Thyroid gland (tissue), 4 donors: ENCODE measurements around the gene SHROOM3. TPM values are rescaled to one million over a fixed set of nuclear protein-coding genes. Genes with fewer than 3 reads are reported as not detected.

ENCODE experiments used
- DNase-seq, 2 donors: peaks; one replicate each; pipeline ENCODE4 v3.0.0-alpha.2; 2019
- H3K27ac ChIP-seq, 3 donors: fragments of 200-600 bp; sonication (generic); 1 replicate in 2 of 3; 2 replicates in 1 of 3; pipeline ENCODE4 v1.5.1; 2016 to 2019; ENCODE audit warnings: mild to moderate bottlenecking in 1 of 3, moderate library complexity in 1 of 3
- H3K27me3 ChIP-seq: fragments of 200-600 bp; sonication (generic); one replicate; pipeline ENCODE4 v1.5.1; 2019
- H3K36me3 ChIP-seq, 2 donors: fragments of 200-600 bp; sonication (generic); one replicate each; pipeline ENCODE4 v1.5.1; 2016 to 2019
- H3K4me1 ChIP-seq, 2 donors: fragments of 200-600 bp; sonication (generic); one replicate each; pipeline ENCODE4 v1.5.1; 2017 to 2019
- H3K4me3 ChIP-seq, 3 donors: fragments of 200-600 bp; sonication (generic); replicated peaks in 1 of 3; 1 replicate in 2 of 3; 2 replicates in 1 of 3; pipeline ENCODE4 v1.5.1; 2016; ENCODE audit warnings: mild to moderate bottlenecking in 1 of 3
- H3K9me3 ChIP-seq: fragments of 200-600 bp; sonication (generic); one replicate; pipeline ENCODE4 v1.5.1; 2017
- CTCF ChIP-seq, 6 experiments: fragments of 200-600 bp in 3 of 6; fragments of 450-650 bp in 3 of 6; sonication (generic) in 3 of 6; IDR thresholded peaks; one replicate each; pipeline ENCODE4 v1.5.1; 2016 to 2019; ENCODE audit warnings: antibody characterized with exemption in 6 of 6, mild to moderate bottlenecking in 2 of 6, inconsistent platforms in 1 of 6, moderate library complexity in 1 of 6
- POLR2A ChIP-seq, 2 donors: fragments of 450-650 bp; IDR thresholded peaks; one replicate each; pipeline ENCODE4 v1.6.1; 2017; ENCODE audit warnings: antibody characterized with exemption in 2 of 2, mild to moderate bottlenecking in 2 of 2, moderate library complexity in 1 of 2
- WGBS, 2 donors: methylation state at CpG; one replicate each; pipeline ENCODE4 v1.1.5; 2017; 5-methylcytosine and 5-hydroxymethylcytosine counted together
- intact Hi-C: fragments of 100-400 bp; cut with DNase I; formaldehyde crosslinking; loops from one replicate; pipeline ENCODE4 v1.15.1; 2023
- total RNA-seq, 4 donors: library from RNA; depleted of rRNA; stranded (reverse); fragments of >200 nt; gene quantifications; one replicate each; pipeline ENCODE4 v1.2.3, GENCODE V29; 2016

SHROOM3 gene
- total RNA-seq, 4 donors from 2014 or later: 41.7 to 77.8 (median 62.0) TPM

- intact Hi-C loops: no loop called here
- TF ChIP-seq POLR2A (IDR thresholded peaks at IDR 0.05): no peak
- H3K27ac ChIP-seq: no peak overlapping the region
- H3K36me3 ChIP-seq: no peaks in the 10 kb centered on the region
- no peaks in the 10 kb centered on the region for H3K4me1 ChIP-seq
- no peaks in the 10 kb centered on the region for H3K9me3 ChIP-seq
- H3K4me3 ChIP-seq: no peak overlapping the region
- H3K27me3 ChIP-seq: no peaks in the 10 kb centered on the region
- no peak for DNase-seq
Observed at GRCh38 chr4:76792418-76792817, 357.4 kb downstream of the SHROOM3 start.

GRCh38 chr4:76795243-76795642, 360.2 kb downstream of the SHROOM3 start:
- Histone ChIP-seq H3K27me3 (no peaks in the 10 kb centered on the region), H3K4me1 (no peaks in the 10 kb centered on the region), H3K36me3 (no peaks in the 10 kb centered on the region), H3K9me3 (no peaks in the 10 kb centered on the region), H3K27ac (no peak overlapping the region), H3K4me3 (no peak overlapping the region)
- no peak for DNase-seq
- TF ChIP-seq CTCF (IDR thresholded peaks at IDR 0.05) (no peak), POLR2A (IDR thresholded peaks at IDR 0.05) (no peak)
- intact Hi-C loops: no loop called here

GRCh38 chr4:76799140-76799539, 364.1 kb downstream of the SHROOM3 start:
- Histone ChIP-seq H3K36me3 (no peaks in the 10 kb centered on the region), H3K27me3 (no peaks in the 10 kb centered on the region), H3K27ac (no peak overlapping the region), H3K9me3 (no peaks in the 10 kb centered on the region), H3K4me1 (peaks cover 15 to 24% of the 10 kb centered on the region in 2 donors), H3K4me3 (no peak overlapping the region)
- TF ChIP-seq POLR2A (IDR thresholded peaks at IDR 0.05) (no peak), CTCF (IDR thresholded peaks at IDR 0.05) (no peak)
- intact Hi-C loops: no loop called here
- DNase-seq: no peak
- WGBS, 2 donors: 71 to 73% methylated on average over 7 of the region's 7 CpGs

- TF ChIP-seq POLR2A (IDR thresholded peaks at IDR 0.05) (no peak), CTCF (IDR thresholded peaks at IDR 0.05) (no peak)
- H3K4me1 ChIP-seq: peaks cover 15 to 28% of the 10 kb centered on the region in 2 donors
- no peak overlapping the region for H3K27ac ChIP-seq
- no peak overlapping the region for H3K4me3 ChIP-seq
- no peaks in the 10 kb centered on the region for H3K36me3 ChIP-seq
- no peaks in the 10 kb centered on the region for H3K27me3 ChIP-seq
- H3K9me3 ChIP-seq: no peaks in the 10 kb centered on the region
- DNase-seq: no peak
- intact Hi-C loops: no loop called here
Observed at GRCh38 chr4:76799718-76800117, 364.7 kb downstream of the SHROOM3 start.

- intact Hi-C loops: no loop called here
- Histone ChIP-seq H3K4me1 (peaks cover 15 to 28% of the 10 kb centered on the region in 2 donors), H3K9me3 (no peaks in the 10 kb centered on the region), H3K27ac (no peak overlapping the region), H3K27me3 (no peaks in the 10 kb centered on the region), H3K36me3 (no peaks in the 10 kb centered on the region), H3K4me3 (no peak overlapping the region)
- WGBS, 2 donors: 90 to 91% methylated on average over 6 of the region's 6 CpGs
- TF ChIP-seq POLR2A (IDR thresholded peaks at IDR 0.05) (no peak), CTCF (IDR thresholded peaks at IDR 0.05) (no peak)
- no peak for DNase-seq
Observed at GRCh38 chr4:76800902-76801301, 365.9 kb downstream of the SHROOM3 start.
